GM12891 (cell line): ENCODE results near the gene ABCF2.

Source experiments
- PAX5 ChIP-seq: IDR thresholded peaks from 2 replicates; pipeline ENCODE4 v1.6.1; 2011; ENCODE audit warnings: low read length, moderate library complexity, mild to moderate bottlenecking; ENCODE audit not compliant: insufficient read depth, severe bottlenecking
- POLR2A ChIP-seq: IDR thresholded peaks from 2 replicates; pipeline ENCODE4 v1.6.1; 2011; ENCODE audit warnings: low read depth, low read length, control low read depth
- POLR2AphosphoS5 ChIP-seq: IDR thresholded peaks from 2 replicates; pipeline ENCODE4 v1.6.1; 2011; ENCODE audit warnings: low read depth, low read length, control low read depth
- POU2F2 ChIP-seq: IDR thresholded peaks from 2 replicates; pipeline ENCODE4 v1.6.1; 2011; ENCODE audit warnings: low read depth, mild to moderate bottlenecking, control low read depth, low read length, moderate library complexity
- SPI1 ChIP-seq: IDR thresholded peaks from 2 replicates; pipeline ENCODE4 v1.6.1; 2011; ENCODE audit warnings: low read depth, low read length, control low read depth
- TAF1 ChIP-seq: IDR thresholded peaks from 2 replicates; pipeline ENCODE4 v1.6.1; 2011; ENCODE audit warnings: low read depth, low read length, control low read depth

GRCh38 chr7:151274396-151274795 lies 47.4 kb upstream of the ABCF2 start:
- TF ChIP-seq POLR2A (no peak), TAF1 (no peak), POU2F2 (no peak), SPI1 (no peak), POLR2AphosphoS5 (no peak), PAX5 (no peak)
